HL-60 (cell line): ENCODE data around the gene ADAM12.

Experiments
- DNase-seq, 2 experiments: peaks; one replicate each; pipeline ENCODE4 v3.0.0-alpha.2; 2010 to 2020; ENCODE audit warnings: low read depth in 1 of 2, low spot score in 1 of 2
- H3K27ac ChIP-seq: fragments of 250-450 bp; sonication (Bioruptor Pico); replicated peaks from 2 replicates; pipeline ENCODE4 v1.5.1; 2020; ENCODE audit warnings: mild to moderate bottlenecking, moderate library complexity
- H3K27me3 ChIP-seq: fragments of 250-450 bp; sonication (Bioruptor Pico); 2 replicates; pipeline ENCODE4 v1.5.1; 2021; ENCODE audit warnings: mild to moderate bottlenecking, moderate library complexity; ENCODE audit not compliant: insufficient read depth, poor library complexity, severe bottlenecking
- H3K4me3 ChIP-seq: replicated peaks from 2 replicates; pipeline ENCODE4 v1.5.1; 2011; ENCODE audit warnings: mild to moderate bottlenecking, control low read depth, low read length; ENCODE audit not compliant: insufficient read depth
- GABPA ChIP-seq: IDR thresholded peaks from 2 replicates; pipeline ENCODE4 v1.6.1; 2012; ENCODE audit warnings: low read depth
- POLR2AphosphoS5 ChIP-seq: IDR thresholded peaks from 2 replicates; pipeline ENCODE4 v1.6.1; 2012; ENCODE audit warnings: low read depth
- SPI1 ChIP-seq: IDR thresholded peaks from 2 replicates; pipeline ENCODE4 v1.6.1; 2012; ENCODE audit warnings: low read depth, mild to moderate bottlenecking, borderline replicate concordance
- TF ChIP-seq, protein P1 (sequence below): IDR thresholded peaks from 2 replicates; pipeline ENCODE4 v1.6.1; 2012; ENCODE audit warnings: low read depth; ENCODE audit not compliant: insufficient replicate concordance
- TF ChIP-seq, protein P2 (sequence below): IDR thresholded peaks from one replicate; pipeline ENCODE4 v1.5.1; 2011; ENCODE audit warnings: low read length, control low read depth, inconsistent platforms; ENCODE audit not compliant: insufficient read depth

Gene ADAM12

DNA sequence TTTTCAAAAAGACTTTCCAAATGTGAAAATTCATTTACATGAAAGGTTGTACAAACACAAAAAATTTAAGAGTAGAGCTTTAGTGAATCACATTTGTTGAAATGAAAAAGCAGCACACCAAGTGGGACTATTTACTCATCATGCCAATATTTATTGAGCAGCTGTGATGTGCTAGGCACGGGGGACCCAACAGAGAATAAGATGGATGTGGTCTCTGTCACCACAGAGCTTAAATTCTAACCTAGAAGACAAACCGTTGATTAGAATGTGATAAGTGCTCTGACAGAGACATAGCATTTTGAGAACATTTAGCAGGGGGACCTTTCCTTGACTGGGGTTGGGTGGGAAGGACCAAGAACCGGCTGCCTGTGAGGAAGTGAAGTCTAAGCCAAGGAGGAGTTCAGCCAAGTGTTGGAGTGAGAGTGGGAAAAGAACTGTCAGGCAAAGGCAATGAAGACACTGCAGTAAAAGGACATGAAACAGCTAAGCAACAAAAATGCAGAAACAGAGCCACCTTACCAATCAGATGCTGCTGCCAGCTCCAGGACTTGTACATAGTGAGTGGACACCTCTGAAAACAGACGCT is 19.1 kb downstream of the ADAM12 start:
- Histone ChIP-seq H3K27ac (no peak overlapping the region), H3K4me3 (no peak overlapping the region), H3K27me3 (no peaks in the 10 kb centered on the region)
- DNase-seq = no peak
- TF ChIP-seq SPI1 (no peak), GABPA (no peak), POLR2AphosphoS5 (no peak)
- TF ChIP-seq, protein P1, sequence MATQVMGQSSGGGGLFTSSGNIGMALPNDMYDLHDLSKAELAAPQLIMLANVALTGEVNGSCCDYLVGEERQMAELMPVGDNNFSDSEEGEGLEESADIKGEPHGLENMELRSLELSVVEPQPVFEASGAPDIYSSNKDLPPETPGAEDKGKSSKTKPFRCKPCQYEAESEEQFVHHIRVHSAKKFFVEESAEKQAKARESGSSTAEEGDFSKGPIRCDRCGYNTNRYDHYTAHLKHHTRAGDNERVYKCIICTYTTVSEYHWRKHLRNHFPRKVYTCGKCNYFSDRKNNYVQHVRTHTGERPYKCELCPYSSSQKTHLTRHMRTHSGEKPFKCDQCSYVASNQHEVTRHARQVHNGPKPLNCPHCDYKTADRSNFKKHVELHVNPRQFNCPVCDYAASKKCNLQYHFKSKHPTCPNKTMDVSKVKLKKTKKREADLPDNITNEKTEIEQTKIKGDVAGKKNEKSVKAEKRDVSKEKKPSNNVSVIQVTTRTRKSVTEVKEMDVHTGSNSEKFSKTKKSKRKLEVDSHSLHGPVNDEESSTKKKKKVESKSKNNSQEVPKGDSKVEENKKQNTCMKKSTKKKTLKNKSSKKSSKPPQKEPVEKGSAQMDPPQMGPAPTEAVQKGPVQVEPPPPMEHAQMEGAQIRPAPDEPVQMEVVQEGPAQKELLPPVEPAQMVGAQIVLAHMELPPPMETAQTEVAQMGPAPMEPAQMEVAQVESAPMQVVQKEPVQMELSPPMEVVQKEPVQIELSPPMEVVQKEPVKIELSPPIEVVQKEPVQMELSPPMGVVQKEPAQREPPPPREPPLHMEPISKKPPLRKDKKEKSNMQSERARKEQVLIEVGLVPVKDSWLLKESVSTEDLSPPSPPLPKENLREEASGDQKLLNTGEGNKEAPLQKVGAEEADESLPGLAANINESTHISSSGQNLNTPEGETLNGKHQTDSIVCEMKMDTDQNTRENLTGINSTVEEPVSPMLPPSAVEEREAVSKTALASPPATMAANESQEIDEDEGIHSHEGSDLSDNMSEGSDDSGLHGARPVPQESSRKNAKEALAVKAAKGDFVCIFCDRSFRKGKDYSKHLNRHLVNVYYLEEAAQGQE = no peak
- TF ChIP-seq, protein P2, sequence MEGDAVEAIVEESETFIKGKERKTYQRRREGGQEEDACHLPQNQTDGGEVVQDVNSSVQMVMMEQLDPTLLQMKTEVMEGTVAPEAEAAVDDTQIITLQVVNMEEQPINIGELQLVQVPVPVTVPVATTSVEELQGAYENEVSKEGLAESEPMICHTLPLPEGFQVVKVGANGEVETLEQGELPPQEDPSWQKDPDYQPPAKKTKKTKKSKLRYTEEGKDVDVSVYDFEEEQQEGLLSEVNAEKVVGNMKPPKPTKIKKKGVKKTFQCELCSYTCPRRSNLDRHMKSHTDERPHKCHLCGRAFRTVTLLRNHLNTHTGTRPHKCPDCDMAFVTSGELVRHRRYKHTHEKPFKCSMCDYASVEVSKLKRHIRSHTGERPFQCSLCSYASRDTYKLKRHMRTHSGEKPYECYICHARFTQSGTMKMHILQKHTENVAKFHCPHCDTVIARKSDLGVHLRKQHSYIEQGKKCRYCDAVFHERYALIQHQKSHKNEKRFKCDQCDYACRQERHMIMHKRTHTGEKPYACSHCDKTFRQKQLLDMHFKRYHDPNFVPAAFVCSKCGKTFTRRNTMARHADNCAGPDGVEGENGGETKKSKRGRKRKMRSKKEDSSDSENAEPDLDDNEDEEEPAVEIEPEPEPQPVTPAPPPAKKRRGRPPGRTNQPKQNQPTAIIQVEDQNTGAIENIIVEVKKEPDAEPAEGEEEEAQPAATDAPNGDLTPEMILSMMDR = no peak

DNA sequence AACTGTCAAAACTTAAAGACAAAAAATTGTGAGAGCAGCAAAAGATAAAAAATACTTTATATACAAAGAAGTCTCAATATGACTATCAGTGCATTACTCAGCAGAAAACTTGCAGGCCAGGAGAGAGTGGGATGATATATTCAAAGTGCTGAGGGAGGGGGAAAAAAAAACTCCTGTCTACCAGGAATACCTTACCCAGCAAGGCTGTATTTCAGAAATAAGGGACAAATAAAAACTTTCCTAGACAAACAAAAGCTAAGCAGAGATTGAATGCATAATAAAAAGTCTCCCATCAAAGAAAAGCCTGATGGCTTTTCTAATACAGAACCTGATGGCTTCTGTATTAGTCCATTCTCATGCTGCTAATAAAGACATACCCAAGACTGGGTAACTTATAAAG is 31.1 kb downstream of the ADAM12 start:
- H3K4me3 ChIP-seq = no peak overlapping the region
- no peak for TF ChIP-seq SPI1
- TF ChIP-seq, protein P1 = no peak
- no peak for TF ChIP-seq POLR2AphosphoS5
- TF ChIP-seq GABPA = no peak
- TF ChIP-seq, protein P2 = no peak
- no peak for DNase-seq

DNA sequence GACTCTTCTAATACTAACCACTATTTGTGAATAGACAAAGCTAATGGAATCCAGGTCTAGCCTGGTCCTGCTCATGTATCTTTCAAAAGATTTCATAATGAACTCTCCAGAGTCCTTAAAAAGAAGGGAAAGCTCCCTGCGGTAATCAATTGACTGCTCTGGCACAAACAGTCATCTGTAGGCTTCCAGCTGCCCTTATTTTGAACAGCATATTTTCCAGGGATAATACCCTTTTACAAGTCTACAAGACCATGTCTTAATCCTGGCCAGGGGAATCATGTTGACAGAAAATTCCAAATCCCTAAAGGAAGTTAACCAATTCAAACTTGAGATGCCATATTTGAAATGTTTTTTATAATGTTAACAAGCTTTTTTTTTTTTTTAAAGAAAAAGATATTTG is 34.6 kb downstream of the ADAM12 start:
- H3K27ac ChIP-seq = no peak overlapping the region
- TF ChIP-seq, protein P2 = no peak
- no peak for TF ChIP-seq POLR2AphosphoS5
- no peak for TF ChIP-seq SPI1
- TF ChIP-seq, protein P1 = no peak
- TF ChIP-seq GABPA = no peak
- no peak for DNase-seq
- no peaks in the 10 kb centered on the region for H3K27me3 ChIP-seq
- no peak overlapping the region for H3K4me3 ChIP-seq

More for the DNA sequence above, 31.1 kb downstream of the ADAM12 start:
- Histone ChIP-seq H3K27me3 (no peaks in the 10 kb centered on the region), H3K27ac (no peak overlapping the region)
